ENCODE measurements around the gene CX3CL1. TPM values are rescaled to one million over a fixed set of nuclear protein-coding genes. Genes with fewer than 3 reads are reported as not detected.

The CX3CL1 gene
- polyA plus RNA-seq, 1 donor from 2014 or later = 4.9 TPM

DNA sequence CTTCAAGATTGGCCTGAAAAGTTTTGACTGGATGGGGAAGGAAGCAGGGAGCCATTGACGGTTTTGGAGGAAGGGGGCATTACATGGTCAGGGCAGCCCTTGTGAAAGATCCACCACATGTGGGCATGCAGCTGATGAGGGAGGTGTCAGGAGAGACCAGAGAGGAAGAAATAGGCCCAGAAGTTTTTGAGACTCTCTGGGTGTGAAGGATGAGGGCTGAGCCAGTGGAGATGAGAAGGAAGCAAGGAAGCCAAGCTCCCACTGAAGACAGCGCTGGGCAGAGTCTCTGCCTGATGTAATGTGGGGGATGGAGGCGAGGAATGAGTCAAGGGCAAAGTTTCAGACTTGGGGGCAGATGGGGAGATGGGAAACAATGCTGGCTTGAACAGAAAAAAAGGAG lies 32.8 kb downstream of the CX3CL1 start:
- H2AFZ ChIP-seq (ENCODE audit: low read depth, low read length) = no peak overlapping the region
- H3K4me2 ChIP-seq (ENCODE audit: low read length) = no peak overlapping the region
- H4K20me1 ChIP-seq (ENCODE audit: insufficient read depth) = no peaks in the 10 kb centered on the region
- H3K9me3 ChIP-seq (ENCODE audit: low read length) = no peaks in the 10 kb centered on the region
- no peak for TF ChIP-seq CTCF (IDR thresholded peaks at IDR 0.05; ENCODE audit: poor library complexity, severe bottlenecking)
- TF ChIP-seq REST (IDR thresholded peaks at IDR 0.05; ENCODE audit: borderline replicate concordance) = no peak
- TF ChIP-seq POLR2AphosphoS5 (IDR thresholded peaks at IDR 0.05) = no peak
- no peak for TF ChIP-seq RAD21 (conservative IDR thresholded peaks at IDR 0.05)
- no peak for TF ChIP-seq EP300 (conservative IDR thresholded peaks at IDR 0.05; ENCODE audit: poor library complexity, severe bottlenecking)
- TF ChIP-seq SMC3 (conservative IDR thresholded peaks at IDR 0.05; ENCODE audit: poor library complexity) = no peak
- H3K9me2 ChIP-seq (ENCODE audit: insufficient read depth, low read length) = no peaks in the 10 kb centered on the region
- no peak overlapping the region for H3K9ac ChIP-seq (ENCODE audit: low read length)
- no peaks in the 10 kb centered on the region for H3K79me2 ChIP-seq (replicated peaks; ENCODE audit: insufficient read depth, low read length)
- H3K36me3 ChIP-seq (ENCODE audit: insufficient read depth, low read length) = no peaks in the 10 kb centered on the region
- no peaks in the 10 kb centered on the region for H3F3A ChIP-seq (ENCODE audit: insufficient read depth, low read length, poor library complexity, severe bottlenecking)
- no peak overlapping the region for H3K4me3 ChIP-seq (ENCODE audit: low read length)
- H3K27ac ChIP-seq (ENCODE audit: low read length) = no peak overlapping the region
- H3K27me3 ChIP-seq (ENCODE audit: insufficient read depth, low read depth, low read length) = no peaks in the 10 kb centered on the region

DNA sequence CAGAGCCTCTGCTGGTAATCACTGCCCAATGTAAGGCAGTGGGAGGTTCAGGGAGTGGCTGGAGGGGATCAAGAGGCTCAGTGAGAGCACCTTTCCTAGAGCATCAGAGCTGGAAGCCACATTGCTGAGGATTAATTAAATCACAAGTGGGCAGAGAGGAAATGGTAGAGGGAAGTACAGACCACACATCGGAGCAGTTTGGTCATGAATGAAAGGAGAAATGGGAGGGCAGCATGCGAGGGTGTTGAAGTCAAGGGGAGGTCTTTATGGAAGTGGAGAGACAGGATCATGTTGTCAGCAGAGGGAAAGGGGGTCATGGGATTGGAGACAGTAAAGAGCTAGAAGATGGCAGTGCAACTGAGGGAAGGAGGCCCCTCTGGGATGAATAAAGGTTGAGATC lies 34.6 kb downstream of the CX3CL1 start:
- no peaks in the 10 kb centered on the region for H3K79me2 ChIP-seq (replicated peaks; ENCODE audit: insufficient read depth, low read length)
- H3K9ac ChIP-seq (ENCODE audit: low read length) = no peak overlapping the region
- no peaks in the 10 kb centered on the region for H3F3A ChIP-seq (ENCODE audit: insufficient read depth, low read length, poor library complexity, severe bottlenecking)
- H3K36me3 ChIP-seq (ENCODE audit: insufficient read depth, low read length) = no peaks in the 10 kb centered on the region
- H3K9me2 ChIP-seq (ENCODE audit: insufficient read depth, low read length) = no peaks in the 10 kb centered on the region
- TF ChIP-seq EP300 (conservative IDR thresholded peaks at IDR 0.05; ENCODE audit: poor library complexity, severe bottlenecking) = no peak
- no peak overlapping the region for H3K4me2 ChIP-seq (ENCODE audit: low read length)
- no peak overlapping the region for H3K4me3 ChIP-seq (ENCODE audit: low read length)
- no peaks in the 10 kb centered on the region for H3K27me3 ChIP-seq (ENCODE audit: insufficient read depth, low read depth, low read length)
- no peaks in the 10 kb centered on the region for H3K9me3 ChIP-seq (ENCODE audit: low read length)
- H3K27ac ChIP-seq (ENCODE audit: low read length) = no peak overlapping the region
- no peaks in the 10 kb centered on the region for H4K20me1 ChIP-seq (ENCODE audit: insufficient read depth)
- H2AFZ ChIP-seq (ENCODE audit: low read depth, low read length) = no peak overlapping the region

GRCh38 chr16:57407521-57408353 lies 35.4 kb downstream of the CX3CL1 start:
- no peak overlapping the region for H3K4me3 ChIP-seq (ENCODE audit: low read length)
- TF ChIP-seq EZH2 (IDR thresholded peaks at IDR 0.05; ENCODE audit: borderline replicate concordance, insufficient read depth, low read length, poor library complexity, severe bottlenecking) = no peak

More at GRCh38 chr16:57407521-57408353, 35.4 kb downstream of the CX3CL1 start:
- H3K36me3 ChIP-seq (ENCODE audit: insufficient read depth, low read length) = no peaks in the 10 kb centered on the region
- no peak overlapping the region for H3K4me2 ChIP-seq (ENCODE audit: low read length)
- H3K27me3 ChIP-seq (ENCODE audit: insufficient read depth, low read depth, low read length) = no peaks in the 10 kb centered on the region
- H3F3A ChIP-seq (ENCODE audit: insufficient read depth, low read length, poor library complexity, severe bottlenecking) = no peaks in the 10 kb centered on the region
- H3K9me2 ChIP-seq (ENCODE audit: insufficient read depth, low read length) = no peaks in the 10 kb centered on the region
- H3K27ac ChIP-seq (ENCODE audit: low read length) = no peak overlapping the region
- H4K20me1 ChIP-seq (ENCODE audit: insufficient read depth) = no peaks in the 10 kb centered on the region
- no peaks in the 10 kb centered on the region for H3K79me2 ChIP-seq (replicated peaks; ENCODE audit: insufficient read depth, low read length)
- no peak overlapping the region for H3K9ac ChIP-seq (ENCODE audit: low read length)
- H2AFZ ChIP-seq (ENCODE audit: low read depth, low read length) = no peak overlapping the region
- H3K9me3 ChIP-seq (ENCODE audit: low read length) = no peaks in the 10 kb centered on the region

Measured in neural cell (in vitro differentiated cells).